GM19193 (cell line): ENCODE measurements around the gene RRP1B.
A peak's percentile ranks its signal among the peaks of the same experiment; 100 is the strongest.

ENCODE experiments used
- POLR2A ChIP-seq: IDR thresholded peaks from 4 replicates; pipeline ENCODE4 v1.6.1; 2011; ENCODE audit not compliant: insufficient read depth, insufficient read length; ENCODE audit errors: extremely low read depth

RRP1B gene

GRCh38 chr21:43699933-43700599, 40.7 kb downstream of the RRP1B start:
- TF ChIP-seq POLR2A, result no peak

DNA sequence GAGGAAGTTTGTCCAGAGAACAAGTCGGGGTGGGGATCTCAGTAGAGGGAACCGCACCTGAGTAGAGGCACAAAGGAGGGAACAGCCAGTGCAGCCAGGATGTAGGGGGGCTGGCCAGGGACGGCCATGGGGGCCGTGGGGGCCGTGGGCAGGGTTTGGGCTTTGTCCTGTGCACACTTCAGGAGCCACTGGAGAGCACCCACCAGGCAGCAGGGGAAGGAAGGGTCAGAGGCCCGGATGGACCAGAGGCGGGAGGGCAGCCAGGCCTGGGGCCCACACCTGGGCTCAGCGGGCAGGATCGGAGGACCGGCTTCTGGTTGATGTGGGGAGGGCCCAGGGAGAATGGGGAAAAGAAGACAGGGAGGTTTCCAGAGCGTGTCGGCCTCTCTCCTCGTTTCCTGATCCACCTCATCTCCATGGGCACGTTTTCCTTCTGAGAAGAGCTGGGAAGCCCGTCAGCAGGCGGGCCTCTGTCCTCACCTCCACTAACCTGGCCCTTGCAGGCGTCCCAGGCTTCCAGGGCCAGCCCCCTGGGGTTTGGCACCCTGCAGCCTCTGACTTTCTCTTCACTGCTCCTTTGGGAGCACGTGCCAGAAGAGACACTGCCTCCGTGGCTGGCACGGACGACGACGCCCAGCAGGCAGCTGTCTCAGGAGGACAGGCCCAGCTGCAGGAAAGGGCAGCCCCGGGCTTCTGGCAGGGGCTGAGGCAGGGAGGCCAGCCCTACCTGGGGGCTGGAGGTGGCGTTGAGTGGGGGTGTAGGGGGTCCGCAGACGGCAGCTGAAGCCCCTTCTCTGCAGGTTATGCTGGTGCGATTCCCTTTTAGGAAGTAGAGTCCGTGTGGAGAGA, 42.8 kb downstream of the RRP1B start:
- no peak for TF ChIP-seq POLR2A

GRCh38 chr21:43702785-43703034, 43.4 kb downstream of the RRP1B start:
- no peak for TF ChIP-seq POLR2A

DNA sequence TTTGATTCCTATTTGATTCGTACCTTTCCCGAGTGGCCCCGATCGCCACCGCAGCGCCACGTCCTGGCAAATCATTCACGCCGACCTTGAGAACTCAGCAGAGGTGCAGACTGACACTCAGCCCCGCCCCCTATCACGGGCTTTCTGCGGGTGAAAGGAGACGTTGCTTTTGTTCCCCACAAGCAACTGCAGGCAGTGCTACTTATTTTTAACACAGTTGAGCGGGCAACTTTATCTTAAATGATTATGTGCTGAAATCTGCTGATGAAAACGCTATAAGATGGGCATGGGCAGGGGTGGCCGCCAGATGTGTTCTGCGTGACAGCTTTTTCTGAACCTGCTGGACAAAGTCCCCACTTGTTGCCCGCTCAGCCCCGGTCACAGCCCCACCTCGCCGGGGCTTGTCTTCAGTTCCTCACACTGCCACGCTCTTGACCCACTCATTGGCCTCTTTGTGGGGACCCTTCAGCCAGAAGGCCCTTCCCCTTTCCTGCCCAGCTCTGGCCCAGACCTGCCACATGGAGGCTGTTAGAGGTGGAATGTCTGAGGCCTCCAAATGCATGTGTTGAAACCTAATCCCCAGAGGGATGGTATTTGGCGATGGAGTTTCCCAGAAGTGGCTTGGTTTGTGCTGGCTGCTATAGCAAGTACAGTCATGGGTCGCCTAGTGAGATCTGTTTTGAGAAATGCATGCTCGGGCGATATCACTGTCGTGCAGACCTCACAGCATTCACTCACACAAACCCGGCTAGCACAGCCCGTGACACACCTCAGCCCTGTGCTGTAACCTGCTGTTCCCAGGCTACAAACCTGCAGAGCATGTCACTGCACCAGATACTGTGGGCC, 43.9 kb downstream of the RRP1B start:
- no peak for TF ChIP-seq POLR2A

GRCh38 chr21:43707462-43707861, 48.1 kb downstream of the RRP1B start:
- no peak for TF ChIP-seq POLR2A

DNA sequence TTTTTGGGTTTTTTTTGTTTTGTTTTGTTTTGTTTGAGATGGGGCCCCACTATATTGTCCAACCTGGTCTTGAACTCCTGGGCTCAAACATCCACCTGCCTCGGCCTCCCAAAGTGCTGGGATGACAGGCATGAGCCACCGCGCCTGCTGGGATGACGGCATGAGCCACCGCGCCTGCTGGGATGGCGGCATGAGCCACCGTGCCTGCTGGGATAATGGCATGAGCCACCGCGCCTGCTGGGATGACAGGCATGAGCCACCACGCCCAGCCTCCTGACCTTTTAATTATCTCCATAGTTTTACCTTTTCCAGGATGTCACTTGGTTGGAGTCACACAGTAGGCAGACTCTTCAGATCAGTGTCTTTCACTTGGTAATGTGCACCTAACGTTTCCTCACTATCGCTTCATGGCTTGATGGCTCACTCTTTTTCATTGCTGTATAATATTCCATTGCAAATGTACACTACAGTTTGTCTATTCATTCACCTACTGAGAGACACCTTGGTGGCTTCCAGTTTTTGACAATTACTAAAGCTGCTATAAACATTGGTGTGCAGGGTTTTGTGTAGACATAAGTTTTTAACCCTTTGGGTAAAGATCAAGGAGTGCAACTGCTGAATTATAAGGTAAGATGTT, 49.5 kb downstream of the RRP1B start:
- TF ChIP-seq POLR2A, result no peak

DNA sequence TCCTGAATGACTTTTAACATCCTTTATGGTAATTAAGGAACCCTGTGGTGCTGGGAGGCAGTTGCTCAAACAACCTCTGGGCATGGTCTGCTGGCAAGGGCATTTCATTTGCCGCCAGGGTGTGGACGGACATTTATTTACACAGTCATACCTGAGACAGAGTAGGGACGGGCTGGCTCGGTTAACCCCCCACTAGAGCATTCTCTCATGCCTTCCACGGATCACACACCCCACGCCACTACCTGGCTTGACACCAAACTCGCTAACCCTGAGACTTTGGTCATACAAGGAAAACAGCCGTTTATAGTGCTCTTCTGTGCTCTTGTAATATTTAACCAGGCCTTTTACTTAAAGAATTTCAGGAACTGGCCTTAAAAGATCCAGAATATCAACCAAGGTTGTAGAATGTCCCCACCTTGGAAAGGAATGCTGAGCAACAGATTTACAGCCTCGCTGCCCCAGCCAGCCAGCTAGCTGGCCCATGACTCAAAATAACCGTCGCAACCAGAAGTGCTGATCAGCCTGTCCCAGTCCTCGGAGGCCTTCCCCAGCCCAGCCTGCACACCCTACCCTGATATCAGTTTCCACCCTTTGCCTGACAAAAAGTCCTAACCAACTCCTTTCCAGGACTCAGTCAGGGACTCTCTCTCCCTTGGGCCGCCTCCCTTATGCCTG, 53.0 kb downstream of the RRP1B start:
- TF ChIP-seq POLR2A, result no peak

GRCh38 chr21:43716376-43717165, 57.2 kb downstream of the RRP1B start:
- no peak for TF ChIP-seq POLR2A

DNA sequence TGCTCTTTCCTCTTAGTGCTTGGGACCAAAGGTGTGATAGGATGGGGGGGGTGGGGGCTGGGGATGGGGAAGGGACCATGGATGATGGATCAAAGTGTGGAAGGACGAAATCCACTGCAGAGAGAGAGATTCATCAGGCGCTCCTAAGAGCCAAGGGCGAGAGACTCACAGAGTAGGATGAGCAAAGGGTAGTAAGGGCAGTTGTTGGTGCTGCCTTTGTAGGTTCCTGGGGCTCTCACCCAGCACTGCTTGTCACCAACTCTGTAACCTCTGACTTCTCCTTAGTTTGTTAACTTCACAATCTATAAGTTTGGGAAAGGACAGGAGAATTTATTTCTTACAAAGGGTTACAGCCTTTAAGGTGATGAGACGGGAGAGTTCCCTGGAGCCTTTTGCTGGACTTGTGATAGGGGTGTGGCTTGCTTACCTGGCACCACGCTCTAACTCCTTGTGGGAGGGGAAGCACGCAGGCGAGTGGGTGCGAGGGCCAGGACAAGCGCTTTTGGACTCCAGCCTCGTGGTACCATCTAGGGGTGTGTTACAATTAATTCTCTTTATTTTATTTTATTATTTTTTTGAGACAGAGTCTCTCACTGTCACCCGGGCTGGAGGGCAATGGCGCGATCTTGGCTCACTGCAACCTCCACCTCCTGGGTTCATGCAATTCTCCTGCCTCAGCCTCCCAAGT, 58.0 kb downstream of the RRP1B start:
- TF ChIP-seq POLR2A, result no peak

- TF ChIP-seq POLR2A, result no peak
These were observed 58.9 kb downstream of the RRP1B start for GRCh38 chr21:43717967-43718871.

DNA sequence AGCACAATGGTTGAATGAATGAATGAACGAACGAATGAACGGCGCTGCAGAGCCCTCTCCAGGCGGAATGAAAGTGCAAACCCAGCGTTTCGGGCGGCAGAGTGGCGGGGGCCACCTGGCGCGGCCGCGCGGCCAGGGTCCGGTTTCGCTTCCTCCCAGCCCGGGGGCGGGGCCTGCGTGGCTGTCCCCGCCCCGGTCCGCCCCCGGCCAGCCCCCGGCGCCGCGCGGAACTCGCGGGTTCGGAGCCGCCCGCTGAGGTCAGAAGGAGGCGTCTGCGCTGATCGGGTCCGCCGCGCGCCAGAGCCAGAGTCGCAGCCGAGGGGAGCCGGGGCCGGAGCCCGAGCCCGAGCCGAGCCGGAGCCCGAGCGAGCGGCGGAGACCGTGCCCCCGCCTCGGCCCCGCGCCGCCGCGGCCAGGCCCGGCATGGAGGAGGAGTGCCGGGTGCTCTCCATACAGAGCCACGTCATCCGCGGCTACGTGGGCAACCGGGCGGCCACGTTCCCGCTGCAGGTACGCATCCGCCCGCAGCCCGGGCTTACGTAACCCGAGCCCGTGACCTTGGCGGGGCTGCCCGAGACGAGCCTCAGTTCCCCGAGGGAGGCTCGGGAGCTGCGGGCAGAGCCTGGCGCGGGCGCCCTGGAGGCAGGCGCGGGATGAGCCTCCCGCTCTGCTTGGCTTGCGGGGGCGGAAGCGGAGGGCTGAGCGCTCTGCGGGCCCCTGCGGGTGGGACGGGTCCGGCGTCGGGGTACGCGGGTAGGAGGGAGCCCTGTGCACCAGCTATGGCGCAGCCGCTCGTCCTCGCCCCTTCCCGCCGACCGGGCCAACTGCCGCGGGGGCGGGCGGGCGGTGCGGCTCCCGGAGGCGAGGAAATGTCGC, 59.8 kb downstream of the RRP1B start, which contains the start of gene PDXK:
Gene PDXK (plus strand): TSS at position 258 of the 876 bp plus-strand sequence. CDS start 166 bp downstream, at position 424.
- peak; percentile 79 for TF ChIP-seq POLR2A

DNA sequence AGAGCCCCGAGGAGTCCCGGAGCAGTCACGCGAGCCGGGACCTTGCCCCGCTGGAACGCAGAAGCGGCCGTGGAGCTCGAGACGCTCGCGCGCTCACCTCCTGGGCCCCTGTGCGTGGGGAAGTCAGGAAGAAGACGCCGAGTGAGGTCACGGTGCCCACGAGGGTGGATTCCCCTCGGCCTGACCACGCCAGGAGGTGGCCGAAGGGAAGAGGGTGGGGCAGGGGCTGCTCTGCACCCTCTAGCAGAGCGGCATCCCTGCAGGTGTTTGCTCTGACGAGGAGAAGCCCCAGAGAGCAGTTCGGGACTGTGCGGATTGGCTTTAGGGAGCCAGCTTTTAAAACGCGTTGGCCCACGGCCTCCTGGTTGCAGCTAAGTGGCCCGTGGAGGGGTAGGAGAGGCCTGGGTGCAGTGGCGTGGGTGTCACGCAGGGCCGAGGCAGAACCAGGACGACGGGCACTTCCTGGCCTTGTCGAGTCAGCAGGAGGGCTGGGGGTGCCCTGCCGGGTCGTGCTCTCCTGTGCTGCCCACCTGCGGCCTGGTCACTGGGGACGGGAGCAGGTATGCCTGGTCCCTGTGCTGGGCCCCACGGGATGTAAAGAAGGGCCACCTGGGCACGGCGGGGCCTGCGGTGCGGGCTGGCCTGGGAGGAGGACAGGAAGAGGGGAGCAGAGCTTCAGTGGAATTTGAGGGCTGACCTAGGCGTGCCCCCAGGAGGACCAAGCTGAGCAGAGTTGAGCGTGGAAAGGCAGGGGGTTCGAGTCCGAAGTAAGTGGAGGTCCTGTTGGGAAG, 60.6 kb downstream of the RRP1B start:
- TF ChIP-seq POLR2A, result no peak
